Panc1 (cell line): ENCODE results near the gene EGFLAM. TPM values are rescaled to one million over a fixed set of nuclear protein-coding genes. Genes with fewer than 3 reads are reported as not detected.

Experiments
- ATAC-seq: fragments of 200-7000 bp; cut with Tn5 transposase; 2 replicates; pipeline ENCODE4 v1.9.1; 2020; ENCODE audit warnings: mild to moderate bottlenecking, moderate library complexity
- BruUV-seq: library from RNA; stranded (reverse); fragments of 400-500 nt; replicated peaks from 2 replicates; lab custom pipeline; 2021; lab: Mats Ljungman, UMichigan
- CTCF ChIA-PET: fragments of 300-600 bp; sonication (Branson Sonifier 250); formaldehyde crosslinking; loops from one replicate; lab custom pipeline; 2022; ENCODE audit warnings: antibody characterized with exemption; lab: Charles Lee
- POLR2A ChIA-PET: fragments of 300-600 bp; sonication (Branson Sonifier 250); formaldehyde crosslinking; loops from one replicate; lab custom pipeline; 2022; ENCODE audit warnings: antibody characterized with exemption; lab: Charles Lee
- DNase-seq: peaks from one replicate; pipeline ENCODE4 v3.0.0-alpha.2; 2010; ENCODE audit warnings: low read depth, low spot score
- H3K27ac ChIP-seq: 2 replicates; pipeline ENCODE4 v1.5.1; 2011; ENCODE audit warnings: mild to moderate bottlenecking, low read length, inconsistent platforms
- H3K27me3 ChIP-seq: fragments of 200-500 bp; sonication (Bioruptor generic); 2 replicates; pipeline ENCODE4 v1.6.0; 2014; ENCODE audit warnings: low read length, inconsistent platforms; ENCODE audit not compliant: control insufficient read depth, insufficient read depth
- H3K36me3 ChIP-seq: fragments of 200-500 bp; sonication (Bioruptor generic); 2 replicates; pipeline ENCODE4 v1.5.1; 2014; ENCODE audit warnings: inconsistent platforms, mild to moderate bottlenecking, low read length, moderate library complexity; ENCODE audit not compliant: control insufficient read depth, insufficient read depth
- H3K4me1 ChIP-seq: 2 replicates; pipeline ENCODE4 v1.5.1; 2011; ENCODE audit warnings: inconsistent platforms, mild to moderate bottlenecking, low read length, moderate library complexity; ENCODE audit not compliant: control insufficient read depth, insufficient read depth
- H3K4me3 ChIP-seq, 2 experiments: 2 replicates each; pipeline ENCODE4 v1.5.1; 2011 to 2012; ENCODE audit warnings: low read depth in 2 of 2, low read length in 2 of 2, mild to moderate bottlenecking in 2 of 2, inconsistent platforms in 1 of 2, moderate library complexity in 1 of 2
- H3K9me3 ChIP-seq: fragments of 200-500 bp; sonication (Bioruptor generic); 2 replicates; pipeline ENCODE4 v1.5.1; 2014; ENCODE audit warnings: low read depth, mild to moderate bottlenecking, inconsistent platforms, low read length, moderate library complexity; ENCODE audit not compliant: control insufficient read depth, insufficient read depth
- POLR2AphosphoS5 ChIP-seq: IDR thresholded peaks from 2 replicates; pipeline ENCODE4 v1.6.1; 2012; ENCODE audit warnings: mild to moderate bottlenecking, low read depth, low read length, moderate library complexity
- SIN3A ChIP-seq: IDR thresholded peaks from 2 replicates; pipeline ENCODE4 v1.6.1; 2012; ENCODE audit warnings: low read depth, mild to moderate bottlenecking, low read length, moderate library complexity, borderline replicate concordance; ENCODE audit not compliant: insufficient read depth
- TCF7L2 ChIP-seq: IDR thresholded peaks from 2 replicates; pipeline ENCODE4 v1.6.1; 2011; ENCODE audit warnings: mild to moderate bottlenecking, low read depth, low read length, inconsistent platforms
- in situ Hi-C: cut with HindIII; loops from 2 replicates; pipeline ENCODE4 v1.10.0; 2016; ENCODE audit warnings: low sequenced_read_pairs, low pct_unique_long_range_greater_than_20kb
- intact Hi-C: fragments of 100-400 bp; cut with micrococcal nuclease; formaldehyde crosslinking; loops from one replicate; pipeline ENCODE4 v1.10.0; 2022; ENCODE audit not compliant: unreplicated experiment
- total RNA-seq: library from RNA; stranded (reverse); gene quantifications from one replicate; pipeline ENCODE4 v1.2.1, GENCODE V29; 2021; ENCODE audit not compliant: unreplicated experiment
- TF ChIP-seq, protein P1 (sequence below): fragments of 450-650 bp; IDR thresholded peaks from 2 replicates; pipeline ENCODE4 v1.5.1; 2017; ENCODE audit warnings: mild to moderate bottlenecking
- TF ChIP-seq, protein P2 (sequence below), 2 experiments: IDR thresholded peaks; 2 replicates each; pipeline ENCODE4 v1.6.1; 2011 to 2012; ENCODE audit warnings: low read depth in 2 of 2, control low read depth in 1 of 2, low read length in 1 of 2, mild to moderate bottlenecking in 1 of 2, moderate library complexity in 1 of 2; ENCODE audit not compliant: insufficient read depth in 1 of 2

EGFLAM gene
- total RNA-seq, 1 experiment from 2014 or later, result 14.8 TPM

DNA sequence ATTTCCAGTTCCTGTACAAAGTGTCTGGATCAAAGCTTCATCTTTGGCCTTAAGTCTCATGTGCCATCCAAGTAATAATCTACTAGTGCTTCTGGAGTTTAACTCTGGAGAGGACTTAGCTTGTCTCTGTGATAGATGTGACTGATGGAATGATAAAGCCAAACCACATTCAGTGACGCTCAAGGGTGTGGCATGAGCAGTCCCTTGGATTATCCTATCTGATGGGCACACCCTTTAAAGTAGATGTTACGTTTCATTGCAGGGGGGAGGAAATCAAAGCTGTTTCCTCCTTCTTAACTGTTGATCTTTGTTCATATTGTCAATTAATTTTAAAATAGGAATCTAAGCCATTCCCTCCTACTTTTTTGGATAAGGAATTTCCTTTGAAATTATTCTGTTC is 8.5 kb upstream of the EGFLAM start:
- ATAC-seq (no peak), DNase-seq (no peak)
- H3K9me3 ChIP-seq, result no peaks in the 10 kb centered on the region
- in situ Hi-C loops, result no loop called here
- BruUV-seq, result no TSS peak
- CTCF ChIA-PET, result no interaction called here
- no peaks in the 10 kb centered on the region for H3K4me1 ChIP-seq
- POLR2A ChIA-PET, result no interaction called here
- peaks cover 44% of the 10 kb centered on the region for H3K27me3 ChIP-seq
- no peaks in the 10 kb centered on the region for H3K36me3 ChIP-seq
- TF ChIP-seq, protein P1, sequence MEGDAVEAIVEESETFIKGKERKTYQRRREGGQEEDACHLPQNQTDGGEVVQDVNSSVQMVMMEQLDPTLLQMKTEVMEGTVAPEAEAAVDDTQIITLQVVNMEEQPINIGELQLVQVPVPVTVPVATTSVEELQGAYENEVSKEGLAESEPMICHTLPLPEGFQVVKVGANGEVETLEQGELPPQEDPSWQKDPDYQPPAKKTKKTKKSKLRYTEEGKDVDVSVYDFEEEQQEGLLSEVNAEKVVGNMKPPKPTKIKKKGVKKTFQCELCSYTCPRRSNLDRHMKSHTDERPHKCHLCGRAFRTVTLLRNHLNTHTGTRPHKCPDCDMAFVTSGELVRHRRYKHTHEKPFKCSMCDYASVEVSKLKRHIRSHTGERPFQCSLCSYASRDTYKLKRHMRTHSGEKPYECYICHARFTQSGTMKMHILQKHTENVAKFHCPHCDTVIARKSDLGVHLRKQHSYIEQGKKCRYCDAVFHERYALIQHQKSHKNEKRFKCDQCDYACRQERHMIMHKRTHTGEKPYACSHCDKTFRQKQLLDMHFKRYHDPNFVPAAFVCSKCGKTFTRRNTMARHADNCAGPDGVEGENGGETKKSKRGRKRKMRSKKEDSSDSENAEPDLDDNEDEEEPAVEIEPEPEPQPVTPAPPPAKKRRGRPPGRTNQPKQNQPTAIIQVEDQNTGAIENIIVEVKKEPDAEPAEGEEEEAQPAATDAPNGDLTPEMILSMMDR, result no peak
- TF ChIP-seq SIN3A (no peak), POLR2AphosphoS5 (no peak), TCF7L2 (no peak)
- TF ChIP-seq, protein P2, sequence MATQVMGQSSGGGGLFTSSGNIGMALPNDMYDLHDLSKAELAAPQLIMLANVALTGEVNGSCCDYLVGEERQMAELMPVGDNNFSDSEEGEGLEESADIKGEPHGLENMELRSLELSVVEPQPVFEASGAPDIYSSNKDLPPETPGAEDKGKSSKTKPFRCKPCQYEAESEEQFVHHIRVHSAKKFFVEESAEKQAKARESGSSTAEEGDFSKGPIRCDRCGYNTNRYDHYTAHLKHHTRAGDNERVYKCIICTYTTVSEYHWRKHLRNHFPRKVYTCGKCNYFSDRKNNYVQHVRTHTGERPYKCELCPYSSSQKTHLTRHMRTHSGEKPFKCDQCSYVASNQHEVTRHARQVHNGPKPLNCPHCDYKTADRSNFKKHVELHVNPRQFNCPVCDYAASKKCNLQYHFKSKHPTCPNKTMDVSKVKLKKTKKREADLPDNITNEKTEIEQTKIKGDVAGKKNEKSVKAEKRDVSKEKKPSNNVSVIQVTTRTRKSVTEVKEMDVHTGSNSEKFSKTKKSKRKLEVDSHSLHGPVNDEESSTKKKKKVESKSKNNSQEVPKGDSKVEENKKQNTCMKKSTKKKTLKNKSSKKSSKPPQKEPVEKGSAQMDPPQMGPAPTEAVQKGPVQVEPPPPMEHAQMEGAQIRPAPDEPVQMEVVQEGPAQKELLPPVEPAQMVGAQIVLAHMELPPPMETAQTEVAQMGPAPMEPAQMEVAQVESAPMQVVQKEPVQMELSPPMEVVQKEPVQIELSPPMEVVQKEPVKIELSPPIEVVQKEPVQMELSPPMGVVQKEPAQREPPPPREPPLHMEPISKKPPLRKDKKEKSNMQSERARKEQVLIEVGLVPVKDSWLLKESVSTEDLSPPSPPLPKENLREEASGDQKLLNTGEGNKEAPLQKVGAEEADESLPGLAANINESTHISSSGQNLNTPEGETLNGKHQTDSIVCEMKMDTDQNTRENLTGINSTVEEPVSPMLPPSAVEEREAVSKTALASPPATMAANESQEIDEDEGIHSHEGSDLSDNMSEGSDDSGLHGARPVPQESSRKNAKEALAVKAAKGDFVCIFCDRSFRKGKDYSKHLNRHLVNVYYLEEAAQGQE (IDR thresholded peaks at IDR 0.05; ENCODE audit: insufficient read depth in 1 of 2, low read depth in 2 of 2, low read length in 1 of 2), result no peak
- H3K27ac ChIP-seq, result no peak overlapping the region
- intact Hi-C loops, result no loop called here
- no peak overlapping the region for H3K4me3 ChIP-seq

DNA sequence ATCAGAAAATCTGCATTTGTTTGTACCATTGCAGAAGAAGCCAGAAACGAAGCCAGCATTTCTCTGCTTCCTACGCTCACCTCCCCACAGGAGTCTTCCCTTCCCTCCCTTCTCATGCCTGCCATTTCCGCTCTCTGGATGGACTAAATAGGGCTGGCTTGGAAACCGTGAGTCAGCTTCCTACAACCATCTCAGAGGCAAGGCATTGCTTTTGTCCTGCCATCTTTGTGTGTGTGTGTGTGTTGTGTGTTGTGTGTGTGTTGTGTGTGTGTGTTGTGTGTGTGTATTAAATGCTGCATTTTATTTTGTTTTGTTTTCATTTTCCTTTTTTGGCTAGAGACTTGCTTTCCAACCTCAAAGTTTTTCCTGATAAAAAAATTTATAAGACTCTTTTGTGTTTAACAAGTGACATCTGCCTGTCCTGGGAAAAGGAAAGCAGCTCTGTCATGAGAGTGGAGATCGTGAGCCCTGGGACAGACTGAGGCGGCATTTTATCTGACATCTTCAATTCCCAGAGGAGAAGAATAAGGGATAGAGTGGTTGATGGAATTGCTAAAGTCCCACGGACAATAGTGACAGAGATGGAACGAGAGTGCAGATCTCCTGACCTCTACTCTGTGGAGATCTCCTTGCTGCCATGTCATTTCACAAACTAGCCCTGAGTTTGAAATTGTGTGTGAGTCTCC is 7.5 kb upstream of the EGFLAM start:
- DNase-seq, result no peak
- ATAC-seq, result no peak
- TF ChIP-seq POLR2AphosphoS5, result no peak
- TF ChIP-seq, protein P1, result no peak
- TF ChIP-seq, protein P2 (IDR thresholded peaks at IDR 0.05; ENCODE audit: insufficient read depth in 1 of 2, low read depth in 2 of 2, low read length in 1 of 2), result no peak
- Histone ChIP-seq H3K36me3 (no peaks in the 10 kb centered on the region), H3K27me3 (peaks cover 39% of the 10 kb centered on the region), H3K9me3 (no peaks in the 10 kb centered on the region), H3K27ac (no peak overlapping the region), H3K4me1 (no peaks in the 10 kb centered on the region), H3K4me3 (no peak overlapping the region)
- CTCF ChIA-PET, result no interaction called here
- POLR2A ChIA-PET, result no interaction called here
- intact Hi-C loops, result no loop called here
- no TSS peak for BruUV-seq
- in situ Hi-C loops, result no loop called here
